Measurements from ENCODE around the gene EPS8L2.

DNA sequence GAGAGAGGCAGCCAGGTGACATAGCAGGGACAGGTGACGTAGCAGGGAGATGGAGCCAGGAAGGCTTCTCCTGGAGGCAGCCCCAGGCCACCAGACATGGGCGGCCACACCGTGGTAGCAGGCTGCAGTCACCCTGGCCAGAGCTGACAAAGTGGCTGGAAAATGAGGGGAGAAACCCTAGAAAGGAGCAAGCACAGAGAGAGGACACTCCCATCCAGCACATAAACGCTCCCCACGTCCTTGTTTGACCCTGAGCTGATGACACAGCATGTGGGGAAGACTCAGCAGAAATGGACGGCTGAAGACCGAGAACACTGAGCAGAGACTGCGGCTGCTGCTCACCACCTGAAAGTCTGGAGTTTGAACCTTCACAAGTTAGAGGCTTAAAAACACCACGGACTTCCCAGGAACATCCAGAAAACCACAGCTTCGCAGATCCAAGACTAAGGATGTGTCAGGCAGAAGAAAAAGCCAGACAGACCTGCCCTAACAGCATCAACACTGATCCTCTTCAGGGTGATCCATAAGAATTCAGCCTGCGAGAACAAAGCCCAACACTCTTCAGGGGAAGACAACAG, 40.2 kb upstream of the EPS8L2 start:
- TF ChIP-seq POLR2A (IDR thresholded peaks at IDR 0.05): no peak
- TF ChIP-seq CTCF (IDR thresholded peaks at IDR 0.05): peak in 1 of 4 experiments; percentile 5
- TF ChIP-seq POLR2AphosphoS5 (IDR thresholded peaks at IDR 0.05): peak; percentile 88

Data from prostate gland (tissue), 2 donors.